ENCODE data around the gene OPTN. TPM values are rescaled to one million over a fixed set of nuclear protein-coding genes. Genes with fewer than 3 reads are reported as not detected.
"Not testable (repeated sequence)": the region's sequence is repeated elsewhere in the genome, so short reads cannot be mapped to it uniquely, and the experiment has no call there.

The OPTN gene
- total and polyA plus RNA-seq, 2 experiments from 2014 or later = 12.4 to 16.8 TPM

DNA sequence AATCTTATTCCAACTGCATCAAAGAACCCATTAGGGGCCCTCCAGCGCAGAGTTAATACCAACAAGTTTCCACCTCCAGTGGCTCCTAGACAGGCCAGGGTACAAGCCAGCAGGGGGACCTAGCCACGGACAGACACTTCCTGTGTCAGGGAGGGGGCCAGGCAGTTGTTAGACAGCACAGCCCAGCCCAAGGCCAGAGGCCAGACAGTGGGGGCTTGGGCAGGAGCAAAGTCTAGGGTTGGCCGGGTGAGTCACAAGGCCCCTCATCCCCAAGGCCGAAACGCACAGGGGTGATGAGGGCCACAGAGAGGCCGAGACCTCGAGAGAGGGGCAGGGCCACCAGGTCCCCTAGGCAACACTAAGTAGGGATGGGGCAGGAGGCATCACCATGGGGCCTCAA lies 19.3 kb upstream of the OPTN start:
- Histone ChIP-seq H3K36me3 (no peaks in the 10 kb centered on the region), H3K27ac (no peak overlapping the region), H3K4me3 (no peak overlapping the region), H3K4me1 (ENCODE audit: low read depth) (no peaks in the 10 kb centered on the region), H3K27me3 (no peaks in the 10 kb centered on the region), H3K9me3 (ENCODE audit: low read depth) (no peaks in the 10 kb centered on the region)
- DNase-seq (ENCODE audit: low read depth in 1 of 2, low spot score in 1 of 2) = no peak
- no peak for TF ChIP-seq CTCF (IDR thresholded peaks at IDR 0.05; ENCODE audit: low read depth, low read length)

GRCh38 chr10:13083700-13084099 lies 16.3 kb upstream of the OPTN start:
- not testable (repeated sequence) for H3K27me3 ChIP-seq; H3K36me3 ChIP-seq; H3K27ac ChIP-seq; DNase-seq (ENCODE audit: low read depth in 1 of 2, low spot score in 1 of 2); H3K9me3 ChIP-seq (ENCODE audit: low read depth); H3K4me3 ChIP-seq; H3K4me1 ChIP-seq (ENCODE audit: low read depth)

- no peak for TF ChIP-seq CTCF (IDR thresholded peaks at IDR 0.05; ENCODE audit: low read depth, low read length)
- Histone ChIP-seq H3K27me3 (no peaks in the 10 kb centered on the region), H3K27ac (no peak overlapping the region), H3K4me3 (no peak overlapping the region), H3K9me3 (ENCODE audit: low read depth) (no peaks in the 10 kb centered on the region), H3K36me3 (no peaks in the 10 kb centered on the region), H3K4me1 (ENCODE audit: low read depth) (no peaks in the 10 kb centered on the region)
- no peak for DNase-seq (ENCODE audit: low read depth in 1 of 2, low spot score in 1 of 2)
Measured at GRCh38 chr10:13086056-13086455, 13.9 kb upstream of the OPTN start.

GRCh38 chr10:13087601-13087985 lies 12.4 kb upstream of the OPTN start:
- Histone ChIP-seq H3K27me3 (no peaks in the 10 kb centered on the region), H3K4me3 (no peak overlapping the region), H3K36me3 (no peaks in the 10 kb centered on the region), H3K4me1 (ENCODE audit: low read depth) (no peaks in the 10 kb centered on the region), H3K27ac (no peak overlapping the region), H3K9me3 (ENCODE audit: low read depth) (no peaks in the 10 kb centered on the region)
- DNase-seq (ENCODE audit: low read depth in 1 of 2, low spot score in 1 of 2) = no peak
- TF ChIP-seq CTCF (IDR thresholded peaks at IDR 0.05; ENCODE audit: low read depth, low read length) = no peak

GRCh38 chr10:13087986-13088618 lies 11.9 kb upstream of the OPTN start:
- H3K4me3 ChIP-seq = no peak overlapping the region

DNA sequence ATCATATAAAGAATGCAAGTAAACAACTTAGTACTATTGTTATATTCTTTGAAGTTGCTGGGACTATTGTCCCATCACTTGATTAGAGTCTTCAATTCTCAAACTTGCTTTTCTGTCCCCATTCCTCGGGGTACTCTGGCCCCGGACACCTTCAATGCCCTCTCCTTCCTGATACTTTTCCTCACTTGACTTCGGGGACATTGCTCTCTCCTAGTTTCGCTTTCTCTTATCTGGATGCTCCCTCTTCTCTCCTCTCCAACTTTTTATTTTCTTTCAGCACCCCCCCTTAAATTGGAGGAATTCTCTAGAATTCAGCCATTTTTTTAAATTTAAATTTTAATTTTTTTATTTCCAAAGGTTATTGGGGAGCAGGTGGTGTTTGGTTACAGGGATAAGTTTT lies 10.6 kb upstream of the OPTN start:
- Histone ChIP-seq H3K27ac (no peak overlapping the region), H3K9me3 (ENCODE audit: low read depth) (no peaks in the 10 kb centered on the region), H3K27me3 (no peaks in the 10 kb centered on the region), H3K36me3 (no peaks in the 10 kb centered on the region), H3K4me3 (no peak overlapping the region), H3K4me1 (ENCODE audit: low read depth) (no peaks in the 10 kb centered on the region)
- DNase-seq (ENCODE audit: low read depth in 1 of 2, low spot score in 1 of 2) = no peak
- TF ChIP-seq CTCF (IDR thresholded peaks at IDR 0.05; ENCODE audit: low read depth, low read length) = no peak

More at GRCh38 chr10:13087986-13088618, 11.9 kb upstream of the OPTN start:
- H3K27ac ChIP-seq = no peak overlapping the region
- no peaks in the 10 kb centered on the region for H3K36me3 ChIP-seq
- no peaks in the 10 kb centered on the region for H3K27me3 ChIP-seq
- H3K9me3 ChIP-seq (ENCODE audit: low read depth) = no peaks in the 10 kb centered on the region
- peak in 1 of 2 donors; percentile 65 for DNase-seq (ENCODE audit: low read depth in 1 of 2, low spot score in 1 of 2)
- TF ChIP-seq CTCF (IDR thresholded peaks at IDR 0.05; ENCODE audit: low read depth, low read length) = no peak
- no peaks in the 10 kb centered on the region for H3K4me1 ChIP-seq (ENCODE audit: low read depth)

Measured in cardiac muscle cell (in vitro differentiated cells and primary cell).